Nephron (organoid): ENCODE results near the gene ZFYVE19.
A peak's percentile ranks its signal among the peaks of the same experiment; 100 is the strongest.

ENCODE experiments used
- H3K27ac Mint-ChIP-seq, 3 experiments: 2 replicates each; pipeline ENCODE4 v1.8.0; 2020; ENCODE audit warnings: mixed read lengths in 3 of 3, mild to moderate bottlenecking in 2 of 3, moderate library complexity in 1 of 3
- H3K27me3 Mint-ChIP-seq: 2 replicates; pipeline ENCODE4 v1.8.0; 2021; ENCODE audit warnings: low read depth, mild to moderate bottlenecking, moderate library complexity, mixed read lengths
- H3K36me3 Mint-ChIP-seq: 2 replicates; pipeline ENCODE4 v1.8.0; 2020; ENCODE audit warnings: low read depth, mixed read lengths
- H3K4me1 Mint-ChIP-seq: 2 replicates; pipeline ENCODE4 v1.8.0; 2020; ENCODE audit warnings: mixed read lengths
- H3K4me3 Mint-ChIP-seq, 3 experiments: 2 replicates each; pipeline ENCODE4 v1.8.0; 2020; ENCODE audit warnings: mild to moderate bottlenecking in 3 of 3, mixed read lengths in 3 of 3, moderate library complexity in 2 of 3
- H3K9me3 Mint-ChIP-seq: 2 replicates; pipeline ENCODE4 v1.8.0; 2020; ENCODE audit warnings: mixed read lengths
- CTCF ChIP-seq, 3 experiments: fragments of 200-600 bp; sonication (generic); IDR thresholded peaks; one replicate each; pipeline ENCODE4 v1.5.0; 2021; ENCODE audit warnings: antibody characterized with exemption in 3 of 3; ENCODE audit not compliant: unreplicated experiment in 3 of 3

Gene ZFYVE19

GRCh38 chr15:40790718-40791117 lies 16.2 kb upstream of the ZFYVE19 start:
- H3K4me3 Mint-ChIP-seq, result no peak overlapping the region
- no peak overlapping the region for H3K27ac Mint-ChIP-seq
- TF ChIP-seq CTCF (IDR thresholded peaks at IDR 0.05; ENCODE audit: unreplicated experiment in 3 of 3), result no peak
- no peaks in the 10 kb centered on the region for H3K27me3 Mint-ChIP-seq
- no peaks in the 10 kb centered on the region for H3K4me1 Mint-ChIP-seq
- no peaks in the 10 kb centered on the region for H3K9me3 Mint-ChIP-seq
- H3K36me3 Mint-ChIP-seq, result peaks cover 12% of the 10 kb centered on the region

- Mint-ChIP-seq H3K27ac (no peak overlapping the region), H3K27me3 (no peaks in the 10 kb centered on the region), H3K4me1 (no peaks in the 10 kb centered on the region), H3K36me3 (peaks cover 15% of the 10 kb centered on the region), H3K4me3 (no peak overlapping the region), H3K9me3 (no peaks in the 10 kb centered on the region)
- no peak for TF ChIP-seq CTCF (IDR thresholded peaks at IDR 0.05; ENCODE audit: unreplicated experiment in 3 of 3)
These were observed 14.5 kb upstream of the ZFYVE19 start for GRCh38 chr15:40792394-40792793.

GRCh38 chr15:40793216-40793989 lies 13.5 kb upstream of the ZFYVE19 start:
- Mint-ChIP-seq H3K4me3 (no peak overlapping the region), H3K36me3 (peaks cover 20% of the 10 kb centered on the region), H3K27ac (no peak overlapping the region), H3K9me3 (no peaks in the 10 kb centered on the region), H3K4me1 (no peaks in the 10 kb centered on the region), H3K27me3 (no peaks in the 10 kb centered on the region)
- no peak for TF ChIP-seq CTCF (IDR thresholded peaks at IDR 0.05; ENCODE audit: unreplicated experiment in 3 of 3)

- Mint-ChIP-seq H3K4me3 (no peak overlapping the region), H3K4me1 (no peaks in the 10 kb centered on the region)
These were observed 10.8 kb upstream of the ZFYVE19 start for GRCh38 chr15:40796041-40796440.

GRCh38 chr15:40796512-40796911 lies 10.4 kb upstream of the ZFYVE19 start:
- no peak overlapping the region for H3K4me3 Mint-ChIP-seq
- H3K9me3 Mint-ChIP-seq, result no peaks in the 10 kb centered on the region
- H3K27ac Mint-ChIP-seq, result peak overlapping the region in 1 of 3 experiments; percentile 8
- H3K36me3 Mint-ChIP-seq, result peaks cover 36% of the 10 kb centered on the region
- H3K27me3 Mint-ChIP-seq, result no peaks in the 10 kb centered on the region
- no peaks in the 10 kb centered on the region for H3K4me1 Mint-ChIP-seq
- TF ChIP-seq CTCF (IDR thresholded peaks at IDR 0.05; ENCODE audit: unreplicated experiment in 3 of 3), result no peak

More at GRCh38 chr15:40796041-40796440, 10.8 kb upstream of the ZFYVE19 start:
- Mint-ChIP-seq H3K27ac (peak overlapping the region in 1 of 3 experiments; percentile 8), H3K9me3 (no peaks in the 10 kb centered on the region), H3K36me3 (peaks cover 33% of the 10 kb centered on the region), H3K27me3 (no peaks in the 10 kb centered on the region)
- TF ChIP-seq CTCF (IDR thresholded peaks at IDR 0.05; ENCODE audit: unreplicated experiment in 3 of 3), result no peak

- Mint-ChIP-seq H3K27me3 (no peaks in the 10 kb centered on the region), H3K27ac (no peak overlapping the region), H3K4me3 (no peak overlapping the region), H3K9me3 (no peaks in the 10 kb centered on the region), H3K4me1 (peaks cover 4% of the 10 kb centered on the region), H3K36me3 (peaks cover 33% of the 10 kb centered on the region)
- no peak for TF ChIP-seq CTCF (IDR thresholded peaks at IDR 0.05; ENCODE audit: unreplicated experiment in 3 of 3)
These were observed 7.4 kb upstream of the ZFYVE19 start for GRCh38 chr15:40799523-40799922.
